ENCODE measurements around the gene SLC7A6.
A peak's percentile ranks its signal among the peaks of the same experiment; 100 is the strongest.

The SLC7A6 gene

DNA sequence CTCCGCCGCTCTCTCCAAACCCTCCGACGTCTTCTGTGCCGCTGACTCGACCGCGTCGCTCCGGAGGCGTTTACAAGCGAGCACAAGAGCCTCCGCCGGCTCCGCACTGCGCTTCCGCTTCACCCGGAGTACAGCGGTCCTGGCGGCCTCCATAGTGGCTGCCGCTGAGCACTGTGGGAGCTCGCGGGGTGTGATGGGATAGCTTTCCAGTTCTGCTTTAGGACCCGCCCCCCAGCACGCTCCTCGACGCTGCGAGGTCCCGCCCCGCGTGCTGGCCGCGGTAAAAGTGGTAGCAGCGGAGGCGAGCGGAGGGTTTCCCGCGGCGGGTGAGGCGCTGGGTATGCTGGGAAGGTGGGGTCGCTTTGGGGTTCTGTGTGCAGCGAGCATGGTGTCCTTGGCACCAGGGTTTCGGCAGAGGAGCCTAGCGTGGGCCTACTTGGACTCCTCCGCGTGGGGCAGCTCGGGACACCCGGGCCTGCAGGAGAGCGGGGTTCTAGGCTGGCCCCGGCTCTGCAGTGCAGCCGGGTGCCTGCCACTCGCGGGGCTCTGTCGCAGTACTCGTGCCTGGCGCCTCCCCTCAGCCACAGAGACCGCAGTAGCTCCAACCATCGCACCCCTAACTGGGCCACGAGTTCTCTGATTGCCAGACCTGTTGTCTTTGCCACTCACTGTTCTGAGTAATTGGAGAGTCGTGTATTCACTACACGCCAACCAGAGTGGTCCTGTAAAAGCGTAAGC lies 46.6 kb downstream of the SLC7A6 start, which contains the start of the genes PRMT7 and SLC7A6OS:
Gene PRMT7 (plus strand): TSS at position 246 of the 738 bp plus-strand sequence. CDS start 4,961 bp downstream, outside the sequence.
Gene SLC7A6OS (minus strand): TSS at position 173 of the 738 bp plus-strand sequence. CDS start 20 bp downstream, at position 153.
- peak; percentile 34 for DNase-seq

DNA sequence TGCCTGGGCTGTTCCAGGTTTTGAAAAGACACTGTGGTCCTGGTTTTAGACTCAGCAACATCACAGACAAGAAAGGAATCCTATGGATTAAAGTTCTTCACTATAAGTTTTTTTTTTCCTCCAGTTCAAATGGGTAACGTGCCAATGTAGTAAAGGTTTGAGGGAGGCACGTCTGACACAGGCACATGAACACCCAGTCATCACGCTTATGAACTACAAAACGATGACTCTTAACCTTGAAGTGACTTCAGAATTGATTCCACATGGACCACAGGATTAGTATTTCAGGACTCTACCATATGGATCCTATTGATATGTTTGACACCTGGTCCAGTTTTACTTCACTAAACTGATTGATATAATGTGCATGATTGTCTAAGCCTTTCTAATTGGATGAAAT lies 48.8 kb downstream of the SLC7A6 start:
- no peak for DNase-seq

DNA sequence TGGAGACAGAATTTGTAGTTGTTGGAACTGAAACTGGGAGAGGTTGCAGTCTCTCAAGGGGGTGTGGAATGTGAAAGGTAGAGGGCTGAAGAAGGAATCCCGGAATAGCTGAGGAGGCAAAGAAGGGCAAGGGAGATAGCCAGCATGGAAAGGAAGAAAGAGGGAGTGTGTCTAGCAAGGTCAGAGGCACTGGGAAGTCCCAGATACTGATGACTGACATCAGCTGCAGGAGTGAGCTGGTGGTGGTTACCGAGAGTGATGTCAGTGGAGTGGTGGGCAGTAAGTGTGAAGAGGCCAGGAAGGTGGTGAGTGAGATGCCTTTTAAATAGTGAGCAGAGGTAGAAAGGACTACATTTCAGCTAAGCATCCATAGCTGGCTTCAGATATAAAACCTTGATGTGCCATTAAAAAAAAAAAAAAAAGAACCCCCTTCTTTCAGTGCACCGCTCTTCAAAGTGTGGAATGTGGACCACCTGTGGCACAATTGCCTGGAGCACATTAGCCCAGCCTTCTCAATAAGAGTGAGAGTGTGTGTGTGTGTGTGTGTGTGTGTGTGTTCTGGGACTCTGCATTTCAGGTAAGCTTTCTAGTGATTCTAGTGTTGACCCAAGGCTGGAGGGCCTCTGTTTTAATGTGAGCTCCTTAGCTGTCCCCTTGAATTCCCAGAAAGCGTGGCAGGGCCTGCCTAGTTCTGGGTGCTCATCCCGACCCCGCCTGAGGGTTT lies 55.0 kb downstream of the SLC7A6 start:
- no peak for DNase-seq

DNA sequence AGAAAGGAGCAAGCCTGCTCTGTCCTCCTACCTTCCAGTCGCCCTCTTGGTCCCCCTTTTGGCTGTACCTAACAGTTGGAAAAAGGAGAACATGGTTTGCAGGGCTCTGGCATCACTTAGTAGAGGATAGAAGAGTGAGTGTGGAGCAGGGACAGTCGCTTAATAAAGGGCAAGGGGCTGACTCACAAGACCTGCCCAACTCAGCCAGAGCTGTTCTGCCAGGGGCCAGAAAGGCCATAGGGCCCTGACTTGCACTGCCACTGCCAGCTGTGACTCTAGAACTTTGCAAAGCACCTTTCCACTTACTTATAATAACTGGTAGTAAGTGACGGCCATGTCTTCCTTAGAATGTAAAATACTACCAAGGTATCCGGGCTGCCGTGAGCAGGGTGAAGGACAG lies 60.0 kb downstream of the SLC7A6 start:
- DNase-seq = no peak

DNA sequence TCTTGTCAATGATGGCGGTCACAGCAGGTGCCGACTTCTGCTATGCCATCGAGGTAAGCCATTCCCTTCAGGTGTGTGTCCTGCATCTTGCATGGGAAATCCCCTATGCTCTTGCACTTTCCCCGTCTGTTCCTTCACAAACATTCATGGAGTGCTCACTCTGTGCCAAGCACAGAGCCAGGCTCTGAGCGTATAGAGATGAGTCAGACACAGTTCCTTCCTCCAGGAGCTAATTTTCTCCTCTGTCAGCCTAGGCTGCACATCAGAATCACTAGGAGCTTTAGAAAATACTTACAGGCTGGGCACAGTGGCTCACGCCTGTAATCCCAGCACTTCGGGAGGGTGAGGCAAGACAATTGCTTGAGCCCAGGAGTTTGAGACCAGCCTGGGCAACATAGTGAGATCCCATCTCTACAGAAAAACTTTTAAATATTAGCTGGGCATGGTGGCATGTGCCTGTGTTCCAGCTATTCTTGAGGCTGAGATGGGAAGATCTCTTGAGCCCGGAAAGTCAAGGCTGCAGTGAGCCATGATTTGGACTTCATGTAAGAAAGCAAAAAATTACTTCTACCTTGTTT lies 60.5 kb downstream of the SLC7A6 start:
- DNase-seq = no peak

DNA sequence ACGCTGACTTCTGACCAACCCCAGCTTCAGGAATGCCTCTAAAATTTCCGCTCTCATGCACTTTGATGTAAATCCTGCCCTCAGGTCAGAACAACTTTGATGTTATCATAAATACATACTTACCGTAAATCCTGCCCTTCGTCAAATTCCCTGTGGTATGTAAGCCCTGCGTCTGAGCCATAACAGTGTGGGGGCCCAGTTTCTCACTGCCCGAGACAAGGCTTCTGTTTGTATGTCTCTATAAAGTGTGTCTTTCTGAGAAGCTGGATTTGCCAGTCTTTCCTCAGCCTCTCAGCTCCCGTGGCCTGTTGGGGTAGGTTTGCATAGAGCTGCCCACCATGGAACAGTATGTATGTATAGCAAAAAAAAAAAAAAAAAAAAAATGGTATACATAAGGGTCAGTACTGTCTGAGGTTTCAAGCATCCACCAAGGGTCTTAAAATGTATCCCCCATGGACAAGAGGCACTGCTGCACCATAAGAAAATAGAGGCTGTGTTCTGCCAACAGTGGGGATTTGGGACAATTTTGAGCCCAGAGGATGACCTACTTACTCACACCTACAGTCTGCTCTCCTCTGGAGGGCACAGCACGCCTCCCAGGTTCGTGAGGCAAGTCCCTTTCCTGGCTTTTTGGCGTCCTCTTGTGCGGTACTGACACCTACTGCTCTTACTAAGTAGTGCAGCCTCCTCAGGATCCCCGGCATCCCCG lies 64.0 kb downstream of the SLC7A6 start:
- DNase-seq = peak; percentile 20

DNA sequence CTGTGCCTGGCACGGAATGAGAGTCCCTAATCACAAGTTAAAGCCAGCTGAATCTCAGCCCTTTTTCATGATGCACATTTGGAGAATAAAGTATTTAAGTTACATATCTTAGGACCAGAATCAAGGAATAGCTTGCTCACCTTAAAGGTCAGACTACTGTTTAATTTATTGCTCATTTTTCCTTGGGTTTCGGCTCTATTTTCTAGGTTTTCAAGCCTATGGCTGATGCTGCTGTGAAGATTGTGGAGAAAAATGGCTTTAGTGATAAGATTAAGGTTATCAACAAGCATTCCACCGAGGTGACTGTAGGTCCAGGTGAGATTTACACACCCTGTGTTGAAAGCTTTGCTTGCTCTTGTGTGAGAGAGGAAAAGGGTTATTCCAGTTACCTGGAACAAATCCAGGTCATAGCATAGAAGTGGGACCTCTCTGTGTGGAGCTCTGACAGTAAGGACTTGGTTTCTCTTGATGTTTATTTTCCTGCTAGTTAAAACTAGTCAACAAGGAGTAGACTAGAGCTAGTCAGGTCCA lies 64.6 kb downstream of the SLC7A6 start:
- DNase-seq = no peak

DNA sequence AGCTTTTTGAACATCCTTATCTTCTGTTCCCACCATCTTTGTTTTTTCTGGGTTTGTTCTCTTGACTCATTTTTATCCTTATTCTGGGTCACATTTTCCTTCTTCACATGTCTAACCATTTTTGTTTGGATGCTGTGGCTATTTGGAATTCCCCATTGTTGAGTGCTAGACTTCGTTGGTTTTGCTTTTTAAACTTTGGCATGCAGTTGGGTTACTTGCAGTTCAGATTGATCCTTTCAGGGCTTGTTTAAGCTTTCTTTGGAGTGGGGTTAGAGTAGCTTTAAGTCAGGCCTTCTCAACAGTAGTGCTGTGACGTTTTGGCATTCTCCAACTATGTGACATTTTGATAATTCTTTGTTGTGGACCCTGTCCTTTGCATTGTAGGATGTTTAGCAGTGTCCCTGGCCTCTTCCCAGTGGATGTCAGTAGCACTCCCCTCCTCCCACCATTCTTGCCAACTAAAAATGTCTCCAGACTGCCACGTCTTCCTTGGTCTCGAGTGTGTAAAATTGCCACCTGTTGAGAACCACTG lies 67.6 kb downstream of the SLC7A6 start:
- no peak for DNase-seq

DNA sequence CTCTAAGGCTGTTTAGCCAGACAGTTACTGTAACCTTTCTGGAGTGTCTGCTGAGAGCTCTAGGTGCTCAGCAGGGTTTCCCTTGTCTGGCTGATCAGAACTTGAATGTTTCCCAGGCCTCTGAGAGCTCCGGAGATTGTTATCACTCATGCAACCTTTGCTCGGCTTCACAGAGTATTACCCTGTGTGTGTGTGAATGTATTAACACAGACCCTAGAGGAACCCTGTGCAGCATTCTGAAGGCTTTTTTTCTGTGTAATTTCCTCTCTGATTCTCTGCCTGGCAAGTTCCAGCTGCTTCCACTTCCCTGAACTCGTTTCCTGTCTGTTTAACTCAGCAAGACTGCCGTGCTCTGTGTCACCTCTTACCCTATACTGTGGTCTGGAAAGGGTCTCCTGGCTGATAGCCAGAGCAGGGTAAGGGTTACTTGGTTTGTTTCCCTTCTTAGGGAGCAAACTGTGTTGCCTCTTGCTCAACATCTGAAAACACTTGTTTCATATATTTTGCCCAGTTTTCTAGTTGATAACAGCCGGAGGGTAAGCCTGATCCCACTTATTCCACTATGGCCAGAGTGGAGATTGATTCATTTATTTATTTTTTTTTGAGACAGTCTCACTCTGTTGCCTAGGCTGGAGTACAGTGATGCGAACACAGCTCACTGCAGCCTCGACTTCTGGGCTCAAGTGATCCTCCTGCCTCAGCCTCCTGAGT lies 68.2 kb downstream of the SLC7A6 start:
- DNase-seq = no peak

DNA sequence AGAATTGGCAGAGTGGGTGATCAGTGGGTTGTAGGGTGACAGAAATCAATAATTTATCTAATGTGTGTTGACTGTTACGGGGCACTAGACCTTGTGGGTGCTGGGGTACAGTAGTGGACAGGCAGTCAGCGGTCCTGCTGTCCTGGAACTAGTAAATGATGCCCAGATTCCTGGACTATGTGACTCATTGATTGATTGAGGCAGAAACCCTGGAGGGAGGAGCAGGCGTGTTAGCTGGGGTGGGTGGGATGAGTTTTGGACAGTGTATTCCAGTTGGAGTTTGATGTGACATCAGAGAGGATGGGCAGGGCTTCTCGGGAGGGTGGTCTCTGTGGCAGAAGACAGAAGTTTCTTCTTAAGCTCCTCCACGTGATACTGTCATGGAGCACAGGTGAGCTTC lies 70.8 kb downstream of the SLC7A6 start:
- no peak for DNase-seq

DNA sequence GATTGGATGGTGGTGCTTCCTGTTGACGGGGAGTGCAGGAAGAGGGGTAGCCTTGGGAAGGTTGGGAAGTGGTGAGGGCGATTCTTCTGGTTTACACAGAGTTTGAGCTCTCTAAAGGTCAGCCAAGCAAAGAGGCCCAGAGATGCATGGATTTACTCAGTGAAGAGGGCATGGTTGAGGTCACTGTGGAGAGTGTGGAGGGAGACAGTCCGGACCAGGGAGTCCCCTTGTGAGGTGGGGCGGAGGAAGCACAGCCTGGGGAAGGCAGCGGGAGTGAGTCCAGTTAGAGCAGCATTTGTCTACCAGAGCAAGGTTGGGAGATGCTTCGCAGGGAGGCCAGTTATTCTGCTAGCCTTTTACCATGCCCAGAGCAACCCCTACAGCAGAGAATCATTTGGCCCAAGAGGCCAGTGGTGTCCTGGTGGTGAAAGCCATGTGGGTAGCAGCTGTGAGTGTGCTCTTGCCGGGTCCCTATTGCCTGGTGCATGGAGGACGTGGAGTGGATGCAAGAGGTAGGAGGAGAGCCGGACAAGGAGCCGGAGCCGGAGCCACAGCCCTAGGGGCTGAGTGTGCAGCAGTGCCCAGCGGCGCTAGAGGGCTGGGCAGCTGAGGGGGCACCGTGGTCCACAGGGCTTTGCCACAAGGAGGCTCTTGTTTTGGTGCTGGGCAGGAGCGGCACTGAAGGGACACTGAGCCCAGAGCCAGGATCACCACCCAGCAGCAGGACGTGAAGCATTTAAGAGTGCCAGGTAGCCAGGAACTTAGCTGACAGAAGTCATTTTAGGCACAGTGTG lies 74.2 kb downstream of the SLC7A6 start:
- no peak for DNase-seq

DNA sequence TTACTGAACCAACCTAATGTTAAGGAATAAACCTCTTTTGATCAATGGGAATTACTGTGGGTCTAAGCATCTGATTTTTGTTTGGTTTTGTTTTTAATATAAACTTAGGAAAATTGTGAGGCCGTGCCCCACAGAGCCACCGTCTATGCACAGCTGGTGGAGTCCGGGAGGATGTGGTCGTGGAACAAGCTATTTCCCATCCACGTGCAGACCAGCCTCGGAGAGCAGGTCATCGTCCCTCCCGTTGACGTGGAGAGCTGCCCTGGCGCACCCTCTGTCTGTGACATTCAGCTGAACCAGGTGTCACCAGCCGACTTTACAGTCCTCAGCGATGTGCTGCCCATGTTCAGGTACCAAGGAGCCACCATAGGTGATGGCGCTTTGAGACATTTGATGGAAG lies 74.9 kb downstream of the SLC7A6 start:
- DNase-seq = no peak

DNA sequence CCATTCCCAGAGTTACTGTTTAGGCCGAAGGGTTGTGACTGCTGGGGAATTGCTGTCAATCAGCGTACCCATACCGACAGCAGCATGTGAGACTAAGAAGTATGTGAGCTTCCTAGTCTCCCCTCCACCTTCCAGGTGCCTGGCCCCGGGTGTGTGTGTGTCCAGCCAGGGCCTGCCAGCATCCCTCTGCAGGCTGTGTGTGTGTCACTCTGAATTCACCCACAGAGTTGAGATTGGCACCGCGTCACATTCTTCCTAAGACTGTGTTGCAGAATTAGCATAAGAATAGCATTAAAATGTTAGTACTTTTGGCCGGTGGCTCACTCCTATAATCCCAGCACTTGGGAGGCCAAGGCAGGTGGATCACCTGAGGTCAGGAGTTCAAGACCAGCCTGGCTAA lies 78.3 kb downstream of the SLC7A6 start:
- no peak for DNase-seq

DNA sequence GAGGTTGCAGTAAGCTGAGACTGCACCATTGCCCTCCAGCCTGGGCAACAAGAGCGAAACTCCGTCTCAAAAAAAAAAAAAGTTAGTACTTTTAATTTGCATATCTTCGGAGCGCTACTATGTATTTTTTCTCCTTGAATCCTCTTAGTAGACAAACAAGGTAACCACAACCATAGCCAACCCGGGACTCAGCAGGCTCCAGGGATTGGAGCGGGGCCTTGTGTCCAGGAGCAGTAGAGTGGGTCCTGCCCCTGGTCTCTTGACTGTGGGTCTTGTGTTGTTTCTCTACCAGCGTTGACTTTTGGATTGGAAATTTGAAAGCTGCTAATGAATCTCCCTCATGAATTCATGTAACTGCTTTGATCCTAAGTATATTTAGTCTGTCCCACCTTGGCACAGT lies 78.8 kb downstream of the SLC7A6 start:
- DNase-seq = no peak

DNA sequence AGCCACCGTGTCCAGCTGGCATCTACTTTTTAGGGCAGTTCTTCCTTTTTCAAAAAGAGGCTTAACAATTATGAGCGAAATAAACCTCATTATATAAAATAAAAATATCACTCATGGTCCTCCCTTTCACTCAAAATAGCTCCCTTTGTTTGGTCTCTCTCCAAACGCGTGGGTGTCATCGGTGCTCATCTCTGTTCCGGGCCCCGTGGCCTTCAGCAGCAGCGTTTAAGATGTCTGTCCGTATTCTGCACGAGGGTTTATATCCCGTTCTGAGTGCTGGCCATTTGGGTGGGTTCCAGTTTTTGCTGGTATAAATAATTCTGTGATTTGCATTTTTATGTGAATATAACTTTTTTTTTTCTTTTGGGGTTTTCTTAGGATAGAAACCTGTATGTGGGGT lies 79.9 kb downstream of the SLC7A6 start:
- no peak for DNase-seq

DNA sequence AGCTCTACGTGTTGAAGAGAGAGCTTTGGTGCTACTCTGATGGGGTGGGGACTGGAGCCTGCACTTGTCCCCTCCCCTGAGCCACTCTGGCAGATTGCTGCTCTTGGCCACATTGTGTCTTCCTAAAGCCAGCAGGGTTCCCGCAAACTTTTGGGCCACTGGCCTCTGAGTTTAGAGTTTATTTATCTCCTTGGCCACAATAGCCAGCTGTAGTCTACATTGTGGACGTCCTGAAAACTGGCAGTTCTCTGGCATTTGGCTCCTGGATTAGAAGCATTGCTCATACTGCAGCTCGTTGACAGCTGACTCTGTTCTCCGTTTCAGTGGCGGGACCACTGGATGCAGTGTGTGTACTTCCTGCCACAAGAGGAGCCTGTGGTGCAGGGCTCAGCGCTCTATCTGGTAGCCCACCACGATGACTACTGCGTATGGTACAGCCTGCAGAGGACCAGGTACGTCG lies 81.1 kb downstream of the SLC7A6 start:
- no peak for DNase-seq

DNA sequence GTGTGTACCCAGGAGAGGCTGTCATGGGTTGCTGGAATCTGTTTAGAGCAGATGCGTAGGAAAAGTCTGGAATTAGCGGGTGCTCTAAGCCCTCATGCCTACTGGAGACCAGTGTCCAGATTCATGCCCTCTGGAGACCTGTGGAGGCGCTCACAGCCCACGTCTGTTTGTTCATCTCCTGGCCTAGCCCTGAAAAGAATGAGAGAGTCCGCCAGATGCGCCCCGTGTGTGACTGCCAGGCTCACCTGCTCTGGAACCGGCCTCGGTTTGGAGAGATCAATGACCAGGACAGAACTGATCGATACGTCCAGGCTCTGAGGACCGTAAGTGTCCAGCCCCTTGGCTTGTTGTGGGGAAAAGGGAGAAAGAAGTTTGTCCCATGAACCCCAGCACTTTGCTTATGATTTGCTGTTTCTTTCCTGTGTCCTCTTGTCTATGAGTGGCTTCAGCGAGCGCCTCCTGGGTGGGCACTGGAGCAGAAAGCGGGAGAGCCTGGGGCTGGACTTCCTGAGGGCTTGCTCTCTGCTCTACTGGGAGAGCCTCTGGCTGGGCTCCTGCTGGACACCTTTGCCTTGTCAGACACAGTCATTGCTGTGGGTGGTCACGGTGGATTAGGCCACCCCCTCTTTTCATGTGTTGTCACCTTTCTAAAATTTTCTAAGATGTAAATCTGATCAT lies 81.8 kb downstream of the SLC7A6 start:
- no peak for DNase-seq

DNA sequence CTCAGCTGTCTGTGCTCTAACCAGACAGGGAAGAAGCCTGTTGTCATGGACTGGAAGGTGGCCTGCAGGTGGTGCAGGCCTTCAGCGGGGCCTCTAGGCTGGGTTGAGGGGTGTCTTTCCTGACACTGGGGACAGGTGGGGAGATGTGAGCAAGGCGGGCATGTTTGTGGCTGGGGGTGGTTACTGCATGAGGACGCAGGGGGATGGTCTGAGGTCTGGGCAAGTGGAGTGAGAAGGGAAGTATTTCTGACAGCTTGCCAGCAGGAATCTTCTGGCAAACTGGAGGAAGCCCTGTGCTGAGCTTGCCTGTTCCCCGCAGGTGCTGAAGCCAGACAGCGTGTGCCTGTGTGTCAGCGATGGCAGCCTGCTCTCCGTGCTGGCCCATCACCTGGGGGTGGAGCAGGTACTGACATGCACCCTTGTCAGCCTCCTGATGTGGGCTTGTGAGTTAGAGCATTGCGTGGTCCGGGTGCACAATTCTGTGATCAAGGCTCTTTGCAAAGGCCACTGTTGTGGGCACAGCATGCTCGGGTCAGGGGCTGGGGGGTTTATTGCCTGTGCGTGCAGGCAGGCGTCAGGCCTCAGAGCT lies 82.7 kb downstream of the SLC7A6 start:
- no peak for DNase-seq

DNA sequence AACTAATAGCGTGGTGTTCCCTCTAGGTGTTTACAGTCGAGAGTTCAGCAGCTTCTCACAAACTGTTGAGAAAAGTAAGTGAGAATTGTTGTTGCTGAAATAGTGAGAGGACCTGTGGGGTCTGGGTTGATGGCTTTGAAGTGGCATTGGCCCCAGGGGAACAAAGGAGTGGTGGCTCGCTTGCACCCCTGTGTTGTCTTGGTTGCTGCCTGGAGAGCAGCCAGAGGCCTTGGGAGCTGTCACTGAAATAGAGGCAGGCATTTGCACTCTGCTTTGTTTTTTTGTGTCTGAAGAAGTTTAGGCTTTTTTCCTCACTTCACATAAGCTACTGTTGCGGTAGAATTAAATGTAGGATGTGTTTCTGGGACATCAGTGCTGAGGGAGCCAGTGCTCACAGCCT lies 83.3 kb downstream of the SLC7A6 start:
- no peak for DNase-seq

All from NCI-H2029 treated with DMSO at 0.1 percent for 48 hours (cell line).